C4-2B (cell line): ENCODE results near the gene SRMS.

Source experiments
- ZFX ChIP-seq: fragments of 450-650 bp; IDR thresholded peaks from 2 replicates; pipeline ENCODE4 v1.6.1; 2017
- TF ChIP-seq, protein P1 (sequence below): fragments of 450-650 bp; conservative IDR thresholded peaks from 2 replicates; pipeline ENCODE4 v1.5.1; 2017; ENCODE audit warnings: mild to moderate bottlenecking

GRCh38 chr20:63497946-63498935 is 49.3 kb downstream of the SRMS start:
- TF ChIP-seq, protein P1, sequence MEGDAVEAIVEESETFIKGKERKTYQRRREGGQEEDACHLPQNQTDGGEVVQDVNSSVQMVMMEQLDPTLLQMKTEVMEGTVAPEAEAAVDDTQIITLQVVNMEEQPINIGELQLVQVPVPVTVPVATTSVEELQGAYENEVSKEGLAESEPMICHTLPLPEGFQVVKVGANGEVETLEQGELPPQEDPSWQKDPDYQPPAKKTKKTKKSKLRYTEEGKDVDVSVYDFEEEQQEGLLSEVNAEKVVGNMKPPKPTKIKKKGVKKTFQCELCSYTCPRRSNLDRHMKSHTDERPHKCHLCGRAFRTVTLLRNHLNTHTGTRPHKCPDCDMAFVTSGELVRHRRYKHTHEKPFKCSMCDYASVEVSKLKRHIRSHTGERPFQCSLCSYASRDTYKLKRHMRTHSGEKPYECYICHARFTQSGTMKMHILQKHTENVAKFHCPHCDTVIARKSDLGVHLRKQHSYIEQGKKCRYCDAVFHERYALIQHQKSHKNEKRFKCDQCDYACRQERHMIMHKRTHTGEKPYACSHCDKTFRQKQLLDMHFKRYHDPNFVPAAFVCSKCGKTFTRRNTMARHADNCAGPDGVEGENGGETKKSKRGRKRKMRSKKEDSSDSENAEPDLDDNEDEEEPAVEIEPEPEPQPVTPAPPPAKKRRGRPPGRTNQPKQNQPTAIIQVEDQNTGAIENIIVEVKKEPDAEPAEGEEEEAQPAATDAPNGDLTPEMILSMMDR = no peak
- peak; percentile 5; the same call in 1 of the 2 replicates for TF ChIP-seq ZFX
